Measurements from ENCODE around the gene OSBPL3. TPM values are rescaled to one million over a fixed set of nuclear protein-coding genes. Genes with fewer than 3 reads are reported as not detected.

OSBPL3 gene
- polyA plus RNA-seq, 1 donor from 2014 or later: 0.26 TPM

- no peaks in the 10 kb centered on the region for H3K36me3 ChIP-seq (ENCODE audit: insufficient read depth, low read length)
- TF ChIP-seq TAF1 (IDR thresholded peaks at IDR 0.05; ENCODE audit: low read depth) (no peak), POLR2AphosphoS5 (IDR thresholded peaks at IDR 0.05) (no peak), SMC3 (conservative IDR thresholded peaks at IDR 0.05; ENCODE audit: poor library complexity) (no peak), RAD21 (conservative IDR thresholded peaks at IDR 0.05) (no peak), CTCF (IDR thresholded peaks at IDR 0.05; ENCODE audit: poor library complexity, severe bottlenecking) (no peak), REST (IDR thresholded peaks at IDR 0.05; ENCODE audit: borderline replicate concordance) (no peak)
- no peak overlapping the region for H3K4me2 ChIP-seq (ENCODE audit: low read length)
- no peak overlapping the region for H3K27ac ChIP-seq (ENCODE audit: low read length)
- no peaks in the 10 kb centered on the region for H3K79me2 ChIP-seq (replicated peaks; ENCODE audit: insufficient read depth, low read length)
- no peak overlapping the region for H3K4me3 ChIP-seq (ENCODE audit: low read length)
- H4K20me1 ChIP-seq (ENCODE audit: insufficient read depth): no peaks in the 10 kb centered on the region
- H3K27me3 ChIP-seq (ENCODE audit: insufficient read depth, low read depth, low read length): no peaks in the 10 kb centered on the region
- H3K9me2 ChIP-seq (ENCODE audit: insufficient read depth, low read length): no peaks in the 10 kb centered on the region
- no peak overlapping the region for H3K9ac ChIP-seq (ENCODE audit: low read length)
- no peak overlapping the region for H2AFZ ChIP-seq (ENCODE audit: low read depth, low read length)
- H3F3A ChIP-seq (ENCODE audit: insufficient read depth, low read length, poor library complexity, severe bottlenecking): no peaks in the 10 kb centered on the region
- peaks cover 6% of the 10 kb centered on the region for H3K9me3 ChIP-seq (ENCODE audit: low read length)
Observed at GRCh38 chr7:24773646-24774045, 206.3 kb downstream of the OSBPL3 start.

- no peak overlapping the region for H2AFZ ChIP-seq (ENCODE audit: low read depth, low read length)
- TF ChIP-seq REST (IDR thresholded peaks at IDR 0.05; ENCODE audit: borderline replicate concordance) (no peak), TAF1 (IDR thresholded peaks at IDR 0.05; ENCODE audit: low read depth) (no peak), MXI1 (conservative IDR thresholded peaks at IDR 0.05; ENCODE audit: poor library complexity, severe bottlenecking) (no peak), RAD21 (conservative IDR thresholded peaks at IDR 0.05) (no peak), SMC3 (conservative IDR thresholded peaks at IDR 0.05; ENCODE audit: poor library complexity) (no peak), EZH2 (IDR thresholded peaks at IDR 0.05; ENCODE audit: borderline replicate concordance, insufficient read depth, low read length, poor library complexity, severe bottlenecking) (no peak), EP300 (conservative IDR thresholded peaks at IDR 0.05; ENCODE audit: poor library complexity, severe bottlenecking) (no peak), POLR2AphosphoS5 (IDR thresholded peaks at IDR 0.05) (no peak), CTCF (IDR thresholded peaks at IDR 0.05; ENCODE audit: poor library complexity, severe bottlenecking) (no peak)
- H3K27me3 ChIP-seq (ENCODE audit: insufficient read depth, low read depth, low read length): no peaks in the 10 kb centered on the region
Observed at GRCh38 chr7:24769851-24770250, 210.1 kb downstream of the OSBPL3 start.

More at GRCh38 chr7:24769851-24770250, 210.1 kb downstream of the OSBPL3 start:
- H3K9me3 ChIP-seq (ENCODE audit: low read length): peaks cover 6% of the 10 kb centered on the region
- H4K20me1 ChIP-seq (ENCODE audit: insufficient read depth): no peaks in the 10 kb centered on the region
- H3K79me2 ChIP-seq (replicated peaks; ENCODE audit: insufficient read depth, low read length): no peaks in the 10 kb centered on the region
- no peaks in the 10 kb centered on the region for H3F3A ChIP-seq (ENCODE audit: insufficient read depth, low read length, poor library complexity, severe bottlenecking)
- H3K4me2 ChIP-seq (ENCODE audit: low read length): no peak overlapping the region
- H3K9ac ChIP-seq (ENCODE audit: low read length): no peak overlapping the region
- H3K36me3 ChIP-seq (ENCODE audit: insufficient read depth, low read length): no peaks in the 10 kb centered on the region
- no peak overlapping the region for H3K4me3 ChIP-seq (ENCODE audit: low read length)
- no peak overlapping the region for H3K27ac ChIP-seq (ENCODE audit: low read length)
- H3K9me2 ChIP-seq (ENCODE audit: insufficient read depth, low read length): no peaks in the 10 kb centered on the region

Measured in neural cell (in vitro differentiated cells).